Testis (tissue), 2 donors: Measurements from ENCODE around the gene EFNB1.

Experiments
- POLR2A ChIP-seq: fragments of 450-650 bp; IDR thresholded peaks from one replicate; pipeline ENCODE4 v1.6.1; 2017; ENCODE audit warnings: antibody characterized with exemption, mild to moderate bottlenecking, moderate library complexity
- TF ChIP-seq, protein P1 (sequence below), 3 experiments: fragments of 450-650 bp in 2 of 3; fragments of 200-600 bp in 1 of 3; sonication (generic) in 1 of 3; IDR thresholded peaks; one replicate each; pipeline ENCODE4 v1.5.1; 2016 to 2019; ENCODE audit warnings: antibody characterized with exemption in 3 of 3, mild to moderate bottlenecking in 2 of 3, moderate library complexity in 1 of 3

DNA sequence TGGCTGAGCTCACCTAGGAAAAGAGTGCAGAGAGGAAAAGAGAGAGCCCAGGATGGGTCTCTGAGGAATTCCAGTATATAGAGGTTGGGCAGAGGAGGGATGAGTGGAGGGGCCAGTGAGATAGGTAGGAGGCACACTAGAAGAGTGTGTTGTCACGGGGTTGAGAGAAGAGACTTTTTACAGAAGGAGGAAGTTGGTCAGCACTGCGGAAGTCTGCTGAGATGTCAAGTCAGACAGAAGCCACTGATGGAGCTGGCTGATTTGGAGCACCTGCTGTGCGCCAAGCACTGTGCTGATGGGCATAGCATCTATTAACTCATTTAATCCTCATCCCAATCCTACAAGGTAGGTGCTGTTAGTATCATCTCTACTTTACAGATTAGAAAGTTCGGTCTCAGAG is 60.4 kb downstream of the EFNB1 start:
- TF ChIP-seq, protein P1, sequence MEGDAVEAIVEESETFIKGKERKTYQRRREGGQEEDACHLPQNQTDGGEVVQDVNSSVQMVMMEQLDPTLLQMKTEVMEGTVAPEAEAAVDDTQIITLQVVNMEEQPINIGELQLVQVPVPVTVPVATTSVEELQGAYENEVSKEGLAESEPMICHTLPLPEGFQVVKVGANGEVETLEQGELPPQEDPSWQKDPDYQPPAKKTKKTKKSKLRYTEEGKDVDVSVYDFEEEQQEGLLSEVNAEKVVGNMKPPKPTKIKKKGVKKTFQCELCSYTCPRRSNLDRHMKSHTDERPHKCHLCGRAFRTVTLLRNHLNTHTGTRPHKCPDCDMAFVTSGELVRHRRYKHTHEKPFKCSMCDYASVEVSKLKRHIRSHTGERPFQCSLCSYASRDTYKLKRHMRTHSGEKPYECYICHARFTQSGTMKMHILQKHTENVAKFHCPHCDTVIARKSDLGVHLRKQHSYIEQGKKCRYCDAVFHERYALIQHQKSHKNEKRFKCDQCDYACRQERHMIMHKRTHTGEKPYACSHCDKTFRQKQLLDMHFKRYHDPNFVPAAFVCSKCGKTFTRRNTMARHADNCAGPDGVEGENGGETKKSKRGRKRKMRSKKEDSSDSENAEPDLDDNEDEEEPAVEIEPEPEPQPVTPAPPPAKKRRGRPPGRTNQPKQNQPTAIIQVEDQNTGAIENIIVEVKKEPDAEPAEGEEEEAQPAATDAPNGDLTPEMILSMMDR (IDR thresholded peaks at IDR 0.05): no peak
- TF ChIP-seq POLR2A: no peak
